HT1080 (cell line): ENCODE results near the gene LGI4. TPM values are rescaled to one million over a fixed set of nuclear protein-coding genes. Genes with fewer than 3 reads are reported as not detected.
"Not testable (repeated sequence)": the region's sequence is repeated elsewhere in the genome, so short reads cannot be mapped to it uniquely, and the experiment has no call there.

Source experiments
- DNase-seq: peaks from one replicate; pipeline ENCODE4 v3.0.0-alpha.2; 2015; ENCODE audit warnings: low read depth
- total RNA-seq: library from RNA; depleted of rRNA; stranded (reverse); fragments of >200 nt; shearing (Covaris generic); gene quantifications from 2 replicates; pipeline ENCODE4 v1.2.3, GENCODE V29; 2014

The LGI4 gene
- total RNA-seq, 1 experiment from 2014 or later = not detected

DNA sequence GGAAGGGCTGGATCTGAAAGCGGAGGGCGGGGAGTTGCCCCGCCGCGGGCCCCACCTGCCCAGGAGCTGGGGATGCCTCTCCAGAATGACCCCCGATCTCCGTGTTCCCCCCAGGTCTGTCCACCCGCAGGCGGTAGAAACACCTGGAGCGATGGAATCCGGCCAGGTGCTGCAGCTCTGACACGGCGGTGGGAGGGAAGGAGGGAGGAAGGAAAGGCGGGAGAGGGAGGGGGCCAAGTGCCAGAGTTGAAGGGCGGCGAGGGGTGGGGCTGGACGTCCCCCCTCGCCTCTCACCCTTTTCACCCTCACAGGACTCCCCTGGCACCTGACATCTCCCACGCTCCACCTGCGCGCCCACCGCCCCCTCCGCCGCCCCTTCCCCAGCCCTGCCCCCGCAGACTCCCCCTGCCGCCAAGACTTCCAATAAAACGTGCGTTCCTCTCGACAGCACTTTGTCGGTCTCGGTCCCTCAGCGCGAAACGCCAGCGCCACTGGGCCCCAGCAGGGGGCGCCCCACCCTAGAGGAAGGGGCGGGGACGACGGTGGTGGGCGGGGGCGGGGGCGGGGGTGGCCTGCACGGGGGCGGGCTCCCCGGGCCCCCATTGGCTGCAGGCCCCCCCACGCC is 7.9 kb upstream of the LGI4 start:
- DNase-seq = no peak

DNA sequence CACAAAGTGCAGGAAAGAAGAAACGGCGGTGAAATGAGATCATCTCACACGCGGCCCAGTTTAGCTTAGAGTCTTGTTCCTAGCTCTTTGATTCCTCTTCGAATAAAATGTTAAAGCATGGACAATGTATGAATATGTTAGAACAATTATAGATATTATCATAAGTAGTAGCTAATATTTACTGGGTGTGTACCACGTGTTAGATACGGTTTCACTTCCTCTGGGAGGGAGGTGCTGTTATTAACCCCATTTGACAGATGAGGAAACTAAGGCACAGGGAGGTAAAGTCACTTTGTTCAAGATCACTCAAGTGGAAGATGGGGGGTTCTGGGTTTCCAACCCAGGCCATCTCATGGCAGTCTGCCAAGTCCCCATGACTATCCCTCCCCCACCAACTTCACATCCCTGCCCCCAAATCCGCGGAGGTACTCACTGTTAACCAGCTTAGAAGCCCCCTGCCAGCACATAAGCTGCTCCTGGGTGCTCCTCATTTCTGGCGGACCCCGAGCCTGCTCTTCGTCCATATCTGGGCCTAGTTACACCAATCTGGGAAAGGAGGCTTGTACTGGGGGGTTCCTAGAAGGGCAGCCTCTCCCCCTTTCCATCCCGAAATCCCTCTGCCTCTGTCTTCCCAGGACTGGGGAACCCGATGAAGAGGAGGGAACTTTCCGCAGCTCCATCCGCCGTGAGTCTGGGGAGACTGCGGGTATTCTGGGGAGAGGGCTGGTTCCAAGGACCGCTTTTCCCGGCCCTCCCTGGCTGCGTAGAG is 7.2 kb upstream of the LGI4 start:
- DNase-seq = no peak

DNA sequence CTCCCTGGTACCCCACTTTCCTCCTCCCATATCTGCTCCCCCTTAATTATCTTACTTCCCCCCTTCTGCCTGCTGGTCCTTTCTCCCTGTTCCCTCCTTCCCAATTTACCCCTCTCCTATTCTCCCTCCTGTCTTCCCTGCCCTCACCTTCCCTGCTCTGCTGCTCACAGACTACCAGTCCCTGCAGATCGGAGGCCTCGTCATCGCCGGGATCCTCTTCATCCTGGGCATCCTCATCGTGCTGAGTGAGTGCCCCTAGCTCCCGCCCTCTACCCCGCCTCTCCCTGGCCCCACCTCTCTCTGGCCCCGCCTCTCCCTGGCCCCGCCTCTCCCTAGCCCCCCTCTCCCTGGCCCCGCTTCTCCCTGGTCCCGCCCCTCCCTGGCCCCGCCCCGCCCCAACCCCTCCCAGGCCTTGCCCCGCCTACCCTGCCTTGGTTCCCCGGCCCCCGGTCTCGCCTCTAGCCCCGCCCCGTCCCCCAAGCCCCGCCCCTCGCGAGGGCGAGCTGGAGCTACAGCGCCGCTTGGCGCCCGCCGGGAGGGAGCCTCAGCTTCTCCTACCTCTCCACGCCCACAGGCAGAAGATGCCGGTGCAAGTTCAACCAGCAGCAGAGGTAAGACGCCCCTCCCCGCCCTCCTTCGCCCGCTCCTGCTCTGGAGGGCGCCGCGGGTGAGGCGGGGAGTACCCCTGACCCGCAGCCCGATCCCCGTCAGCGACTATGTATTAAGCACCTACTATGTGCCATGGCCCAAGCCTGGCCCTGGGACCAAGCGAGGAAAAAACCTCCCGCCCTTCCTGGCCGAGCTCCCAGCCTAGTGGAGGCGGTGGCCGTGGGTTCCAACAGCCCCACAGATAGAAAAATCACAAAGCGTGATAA is 6.3 kb upstream of the LGI4 start:
- DNase-seq = peak; percentile 64

DNA sequence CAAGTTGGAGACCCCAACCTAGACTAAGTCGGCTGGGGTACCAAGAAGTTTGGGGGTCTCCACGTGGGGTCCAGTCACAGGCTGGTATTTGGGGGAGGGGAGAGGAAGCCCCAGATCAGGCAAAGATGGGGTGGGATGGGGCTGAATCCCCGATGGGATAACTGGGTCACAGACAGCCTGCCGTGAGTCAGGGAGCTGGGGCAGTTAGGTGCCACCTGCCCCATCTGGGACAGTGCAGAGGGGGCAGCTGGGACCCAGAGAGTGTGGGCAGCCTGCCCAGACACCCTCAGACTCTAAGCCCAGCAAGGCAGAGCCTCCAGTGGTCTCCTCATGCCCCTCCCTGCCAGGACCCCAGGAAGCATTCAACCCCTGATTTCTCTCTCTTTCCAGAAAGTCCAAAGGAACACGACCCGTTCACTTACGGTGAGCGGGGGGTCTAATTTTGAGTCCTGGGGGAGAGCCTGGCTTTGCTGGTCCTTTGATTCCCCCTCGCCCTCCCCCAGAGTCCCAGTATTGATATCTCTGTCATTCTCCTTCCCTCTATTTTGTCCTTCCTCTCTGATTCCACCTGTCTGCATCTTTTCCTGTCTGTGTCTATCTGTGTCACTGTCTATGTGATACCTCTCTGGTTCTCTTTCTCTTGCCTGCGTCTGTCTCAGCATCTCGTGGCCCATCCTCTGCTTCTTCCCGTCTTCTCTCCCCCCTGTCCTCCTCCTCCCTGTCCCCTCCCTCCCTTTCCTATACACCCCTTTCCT is 5.5 kb upstream of the LGI4 start:
- no peak for DNase-seq

DNA sequence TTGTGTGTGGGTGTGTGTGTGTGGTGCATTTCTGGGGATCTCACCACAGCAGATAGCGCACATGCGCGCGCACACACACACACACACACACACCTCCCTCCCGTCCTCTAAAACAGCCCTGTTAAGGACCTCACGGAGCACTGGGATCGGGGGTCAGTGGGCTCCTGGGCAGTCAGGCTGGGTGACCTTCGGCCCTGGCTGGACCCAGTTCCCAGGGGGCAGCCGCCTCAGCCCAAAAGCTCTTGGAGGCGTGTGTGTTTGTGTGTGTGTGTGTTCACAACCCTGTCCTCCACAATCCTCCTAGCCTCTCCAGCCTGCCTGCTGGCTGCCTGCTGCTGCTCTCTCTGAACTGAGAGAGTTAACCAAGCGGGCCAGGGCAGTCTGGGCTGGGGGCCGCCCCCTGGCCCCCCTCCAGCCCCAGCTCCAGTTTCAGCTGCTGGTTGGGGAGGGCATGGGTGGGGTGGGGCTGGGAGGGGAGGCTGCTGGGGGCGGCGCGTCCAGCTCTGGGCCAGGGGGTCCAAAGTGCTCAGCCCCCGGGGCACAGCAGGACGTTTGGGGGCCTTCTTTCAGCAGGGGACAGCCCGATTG is 3.5 kb upstream of the LGI4 start, which contains the start of gene FXYD1:
TSS of gene FXYD1 (plus strand) at position 520 of the 588 bp plus-strand sequence. CDS start 1,256 bp downstream, outside the sequence.
- no peak for DNase-seq

DNA sequence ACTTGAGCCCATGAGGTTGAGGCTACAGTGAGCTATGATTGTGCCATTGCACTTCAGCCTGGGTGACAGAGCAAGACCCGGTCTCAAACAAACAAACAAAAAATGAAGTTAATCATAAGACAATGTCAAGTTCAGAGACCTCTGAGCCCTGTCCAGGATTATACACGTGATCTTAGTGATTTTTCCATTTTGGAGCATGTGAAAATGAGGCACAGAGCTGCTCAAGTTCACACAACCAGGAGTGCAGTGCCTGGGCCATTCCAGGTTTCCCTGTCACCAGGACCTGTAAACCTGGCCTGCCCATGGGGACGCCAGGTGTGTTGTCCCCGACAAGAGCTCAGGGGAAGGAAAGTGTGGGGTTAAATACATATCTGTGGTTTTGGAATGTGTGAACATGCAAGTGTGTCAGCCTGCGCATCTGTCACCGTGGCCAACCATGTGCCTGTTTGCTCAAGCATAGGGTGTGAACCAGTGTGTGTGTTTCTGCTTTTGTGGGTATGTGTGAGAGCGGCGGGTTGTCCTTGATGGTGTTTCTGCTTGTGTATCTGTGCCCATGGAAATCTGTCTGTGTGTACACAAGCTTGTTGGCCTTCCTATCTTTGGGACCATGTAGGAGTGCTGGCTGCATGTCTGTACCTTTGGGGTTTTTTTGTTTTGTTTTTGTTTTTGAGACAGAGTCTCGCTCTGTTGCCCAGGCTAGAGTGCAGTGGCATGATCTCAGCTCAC is 2.3 kb upstream of the LGI4 start:
- DNase-seq = no peak

DNA sequence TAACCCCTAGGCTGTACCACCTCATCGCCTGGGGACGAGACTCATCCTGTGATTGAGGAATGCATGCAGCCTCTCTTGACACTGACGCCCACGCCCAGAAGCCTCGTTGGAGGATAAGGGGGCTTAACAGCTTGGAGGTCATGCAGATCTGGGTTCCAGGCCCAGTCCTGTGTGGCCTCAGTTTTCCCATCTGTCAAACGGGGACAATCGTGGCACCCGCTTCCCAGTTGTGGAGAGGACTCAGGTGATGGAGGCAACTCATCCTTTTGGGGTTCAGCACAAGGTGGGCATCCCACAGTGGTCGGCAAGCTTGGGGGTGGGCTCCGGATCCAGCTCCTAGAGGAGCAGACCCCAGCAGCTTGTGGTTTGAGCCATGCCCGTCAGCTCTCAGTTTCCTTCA is 1.4 kb upstream of the LGI4 start:
- no peak for DNase-seq

DNA sequence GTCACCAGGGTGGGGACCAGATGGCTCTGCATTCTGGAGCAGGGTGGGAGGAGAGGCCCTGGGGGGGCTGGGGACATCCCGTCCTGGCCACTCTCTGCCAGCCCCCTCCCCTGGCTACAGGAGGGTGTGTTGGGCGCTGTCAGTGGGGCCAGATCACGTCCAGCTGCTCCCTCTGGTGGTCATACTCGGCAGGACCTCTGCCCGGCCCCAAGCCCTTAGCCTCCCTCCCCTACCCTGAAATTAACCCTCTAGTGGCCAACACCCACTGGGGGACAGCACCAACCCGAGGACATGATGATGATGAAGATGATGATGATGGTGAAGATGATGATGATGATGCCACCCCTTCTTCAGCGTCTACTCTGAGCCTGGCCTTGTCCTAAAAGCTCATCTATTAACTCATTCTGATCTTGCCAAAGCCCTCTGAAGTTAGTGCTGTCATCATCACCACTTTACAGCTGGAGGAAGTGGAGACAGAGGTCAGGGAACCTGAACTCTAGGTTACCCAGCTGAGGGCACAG is 590 bp upstream of the LGI4 start:
- peak; percentile 64 for DNase-seq

DNA sequence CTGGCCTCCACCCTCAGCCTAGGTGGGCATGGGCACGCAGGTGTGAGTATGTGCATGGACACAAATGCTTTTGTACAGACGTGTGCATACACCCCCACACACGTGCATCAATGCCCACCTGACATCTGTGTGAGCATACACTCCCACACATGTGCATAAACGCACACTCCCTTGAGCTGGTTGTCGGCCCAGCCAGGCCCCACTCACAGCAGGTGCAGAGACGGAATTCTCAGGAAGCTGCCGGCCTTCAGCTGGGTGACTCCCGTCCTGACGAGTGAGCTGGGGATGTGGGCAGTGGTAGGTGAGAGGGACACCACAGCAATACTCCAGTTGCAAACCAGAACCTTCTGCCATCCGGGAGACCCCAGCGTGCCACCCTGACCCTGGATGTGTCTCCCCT is 1.0 kb downstream of the LGI4 start:
- DNase-seq = no peak

DNA sequence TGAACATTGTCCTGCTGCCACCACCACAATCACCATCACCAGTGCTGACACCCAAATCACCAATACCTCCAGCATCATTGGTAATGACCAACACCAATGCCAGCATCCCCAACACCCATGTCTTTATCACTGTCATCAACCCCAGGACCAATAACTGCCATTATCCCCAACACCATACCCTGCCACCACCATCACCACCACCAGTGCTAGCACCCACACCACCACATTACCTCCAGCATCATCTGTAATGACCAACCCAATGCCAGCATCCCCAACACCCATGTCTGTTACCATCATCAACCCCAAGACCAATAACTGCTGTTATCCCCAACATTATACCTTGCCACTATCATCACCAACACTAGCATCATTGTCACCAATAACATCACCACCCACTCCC is 2.6 kb downstream of the LGI4 start:
- no peak for DNase-seq

DNA sequence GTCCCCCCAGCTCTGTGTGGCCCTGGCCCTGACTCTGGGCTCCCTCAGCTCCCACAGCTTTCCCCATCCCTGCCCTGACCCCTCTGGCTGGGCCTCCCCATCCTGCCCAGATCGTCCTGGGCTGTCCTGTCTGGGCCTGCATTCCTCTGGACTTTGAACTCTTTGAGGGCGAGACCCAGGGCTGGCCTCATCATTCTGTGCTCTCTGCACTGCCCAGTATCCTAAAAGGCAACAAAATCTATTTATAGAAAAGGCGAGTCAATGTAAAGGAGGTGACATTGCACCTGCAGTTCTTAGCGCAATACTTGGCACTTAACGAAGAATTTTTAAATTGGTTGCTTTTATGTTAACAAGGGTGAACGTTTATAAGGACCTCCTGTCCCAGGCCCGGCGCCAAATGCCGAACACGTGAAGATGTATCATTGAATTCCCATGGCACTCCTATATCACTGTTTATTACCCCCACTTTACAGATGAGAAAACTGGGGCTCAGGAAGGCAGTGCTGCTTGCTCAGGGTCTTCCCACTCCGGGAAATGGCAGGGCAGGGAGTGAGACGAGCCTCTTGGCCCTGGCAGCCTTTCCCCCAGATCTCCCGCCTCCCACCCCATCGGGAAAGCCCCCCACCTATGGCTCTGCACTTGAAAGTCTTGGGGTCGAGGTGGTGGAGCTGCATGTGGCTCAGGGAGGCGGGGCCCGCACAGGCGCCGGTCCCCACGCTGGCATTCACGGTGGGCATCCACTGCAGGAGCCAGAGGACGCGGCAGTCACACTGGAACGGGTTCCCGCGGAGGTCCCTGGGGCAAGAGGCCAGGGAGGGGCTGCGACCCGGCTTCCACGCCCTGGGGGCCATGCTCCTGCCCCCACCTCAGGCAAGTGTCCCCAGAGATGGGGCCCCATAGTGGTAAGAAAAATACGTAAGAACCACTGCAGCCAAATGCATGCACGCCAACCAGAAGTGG is 3.8 kb downstream of the LGI4 start:
- no peak for DNase-seq

DNA sequence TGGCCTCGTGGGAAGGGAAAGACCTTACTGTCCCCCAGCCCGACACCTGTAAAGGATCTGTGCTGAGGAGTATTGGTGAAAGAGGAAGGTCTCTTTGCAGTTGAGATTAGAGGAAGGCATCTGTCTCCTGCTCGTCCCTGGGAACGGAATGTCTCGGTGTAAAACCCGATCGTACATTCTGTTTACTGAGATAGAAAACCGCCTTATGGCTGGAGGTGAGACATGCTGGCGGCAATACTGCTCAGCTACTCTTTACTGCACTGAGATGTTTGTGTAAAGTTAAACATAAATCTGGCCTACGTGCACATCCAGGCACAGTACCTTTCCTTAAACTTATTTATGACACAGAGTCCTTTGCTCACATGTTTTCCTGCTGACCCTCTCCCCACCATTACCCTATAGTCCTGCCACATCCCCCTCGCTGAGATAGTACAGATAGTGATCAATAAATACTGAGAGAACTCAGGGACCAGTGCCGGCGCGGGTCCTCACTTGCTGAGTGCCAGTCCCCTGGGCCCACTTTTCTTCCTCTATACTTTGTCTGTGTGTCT is 5.1 kb downstream of the LGI4 start:
- DNase-seq = not testable (repeated sequence)

DNA sequence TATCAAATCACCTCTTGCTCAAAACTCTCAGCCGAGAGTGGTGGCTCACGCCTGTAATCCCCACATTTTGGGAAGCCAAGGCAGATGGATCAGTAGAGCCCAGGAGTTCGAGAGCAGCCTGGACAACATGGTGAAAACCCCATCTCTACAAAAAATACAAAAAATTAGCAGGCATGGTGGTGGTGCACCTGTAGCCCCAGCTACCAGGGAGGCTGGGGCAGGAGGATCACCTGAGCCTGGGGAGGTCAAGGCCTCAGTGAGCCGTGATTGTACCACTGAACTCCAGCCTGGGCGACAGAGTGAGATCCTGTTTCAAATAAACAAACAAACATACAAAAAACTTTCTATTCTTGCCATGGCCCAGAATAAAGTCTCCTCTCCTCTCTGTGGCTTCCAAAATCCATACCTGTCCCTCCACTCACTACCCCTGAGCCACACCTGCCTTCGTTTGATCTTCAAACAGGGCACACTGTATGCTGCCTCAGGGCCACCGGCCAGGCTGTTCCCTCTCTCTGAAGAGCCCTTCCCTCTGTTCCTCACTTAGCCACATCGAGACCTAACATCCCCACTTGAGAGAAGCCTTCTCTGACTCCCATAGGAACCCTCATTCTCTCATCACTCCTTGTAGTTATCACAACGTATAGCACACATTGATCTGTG is 6.3 kb downstream of the LGI4 start:
- no peak for DNase-seq

DNA sequence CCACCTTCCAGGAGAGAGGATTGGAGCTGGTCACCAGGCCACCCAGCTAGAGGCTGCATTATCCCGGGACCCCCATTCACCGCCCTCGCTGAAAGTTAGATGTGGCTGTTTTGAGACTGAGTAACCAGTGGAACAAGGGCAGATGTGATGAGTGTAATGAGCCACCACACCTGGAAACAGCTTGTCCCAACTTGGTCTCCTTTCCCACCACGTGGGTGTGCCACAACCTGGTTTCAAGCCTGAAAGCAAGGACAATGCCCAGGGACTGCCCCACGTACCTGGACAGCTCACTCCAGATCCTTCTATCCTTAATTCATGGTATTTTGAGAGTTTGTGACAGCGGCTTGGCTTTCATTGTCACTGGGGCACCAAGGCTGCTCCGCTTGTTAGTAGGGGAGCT is 7.0 kb downstream of the LGI4 start:
- DNase-seq = no peak

DNA sequence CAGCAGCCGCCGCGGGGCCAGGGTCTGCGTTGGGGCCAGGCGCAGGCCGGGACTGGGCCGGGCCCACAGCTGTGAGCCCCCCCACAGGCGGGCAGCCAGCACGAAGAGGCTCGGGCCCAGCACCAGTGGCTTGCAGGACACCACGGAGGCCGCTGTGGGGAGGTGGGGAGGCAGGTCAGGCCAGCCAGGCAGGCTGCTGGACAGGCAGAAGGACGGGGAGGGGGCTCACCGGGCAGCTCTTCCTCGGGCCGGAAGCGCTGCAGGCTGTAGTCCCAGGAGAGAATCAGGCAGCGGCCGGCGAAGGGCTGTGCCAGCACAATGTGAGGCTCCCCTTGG is 8.3 kb downstream of the LGI4 start:
- DNase-seq = no peak

DNA sequence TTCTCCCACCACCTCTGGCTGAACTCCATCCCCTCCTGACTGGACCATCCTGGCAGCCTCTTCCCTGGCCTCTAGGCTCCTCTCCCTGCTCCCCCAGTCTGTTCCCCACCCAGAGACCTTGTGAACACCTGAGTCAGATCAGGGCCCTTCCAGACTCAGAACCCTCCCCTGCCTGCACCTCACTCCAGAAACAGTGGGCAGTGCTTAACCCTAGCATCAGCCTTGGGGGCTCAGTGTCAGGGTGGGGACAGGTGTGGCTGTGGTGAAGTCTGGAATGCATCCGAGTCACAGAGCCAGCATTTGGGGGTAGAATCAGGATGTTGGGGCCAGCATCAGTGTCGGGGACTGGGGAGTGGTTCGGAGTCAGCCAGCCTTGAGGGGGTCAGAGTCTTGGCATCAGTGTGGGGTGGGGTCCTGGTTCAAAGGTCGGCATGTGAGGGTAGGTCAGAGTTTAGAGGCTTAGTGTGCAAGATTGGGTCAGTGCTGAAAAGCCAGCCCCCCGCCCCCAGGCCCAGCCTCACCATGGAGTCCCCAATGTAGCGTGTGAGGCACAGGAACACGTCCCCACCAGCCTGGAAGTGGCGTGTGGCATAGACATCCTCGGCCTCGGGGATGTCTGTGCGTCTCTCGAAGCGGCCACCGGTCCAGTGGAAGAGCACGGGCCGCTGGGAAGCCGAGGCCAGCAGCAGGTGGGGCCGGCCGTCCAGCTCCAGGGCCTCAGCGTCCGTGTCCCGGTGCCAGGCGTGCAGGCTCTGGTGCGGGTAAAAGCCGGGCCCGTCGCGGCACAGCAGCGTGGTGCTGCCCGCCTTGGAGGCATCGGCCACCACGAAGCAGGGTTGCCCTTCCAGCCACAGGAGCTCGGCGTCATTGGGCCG is 8.9 kb downstream of the LGI4 start:
- DNase-seq = no peak

DNA sequence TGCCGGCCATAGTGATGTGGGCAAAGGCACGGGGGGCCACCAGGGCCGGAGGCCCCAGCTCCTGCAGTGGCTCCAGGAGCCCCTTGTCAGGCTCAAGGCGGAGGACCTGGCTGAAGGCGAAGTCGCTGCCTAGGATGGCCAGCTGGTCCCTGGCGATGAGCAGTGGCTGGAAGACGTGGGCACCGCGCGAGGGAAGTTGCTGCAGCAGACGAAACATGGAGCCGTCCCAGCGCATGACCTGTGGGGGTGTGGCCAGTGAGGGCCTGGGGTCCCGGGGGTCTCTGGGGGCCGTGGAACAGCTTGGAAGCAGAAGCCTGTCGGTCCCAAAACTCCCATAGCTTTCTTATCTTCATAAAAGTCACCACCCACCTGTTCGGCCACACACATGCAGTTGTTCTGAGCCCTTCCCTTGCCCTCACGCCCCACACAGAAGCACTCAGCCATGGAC is 9.6 kb downstream of the LGI4 start:
- no peak for DNase-seq
